RWPE1 (cell line): ENCODE data around the gene KARS1.

Experiments
- CTCF ChIA-PET: fragments of 350-600 bp; sonication (Branson Sonifier 250); formaldehyde crosslinking; extraction: SDS; loops from one replicate; lab custom pipeline; 2021; lab: Yijun Ruan, JAX
- POLR2A ChIA-PET: fragments of 400-600 bp; formaldehyde crosslinking; extraction: SDS; loops from one replicate; lab custom pipeline; 2020; ENCODE audit warnings: antibody characterized with exemption; ENCODE audit not compliant: low non-redundant PET; lab: Yijun Ruan, JAX
- DNase-seq: peaks from one replicate; pipeline ENCODE4 v3.0.0; 2012; ENCODE audit warnings: low spot score
- H3K27ac ChIP-seq: fragments of 450-650 bp; 2 replicates; pipeline ENCODE4 v1.5.1; 2017
- CTCF ChIP-seq: fragments of 450-650 bp; conservative IDR thresholded peaks from 2 replicates; pipeline ENCODE4 v1.5.1; 2017; ENCODE audit warnings: low read depth, mild to moderate bottlenecking

The KARS1 gene

GRCh38 chr16:75579281-75579834 is 68.1 kb downstream of the KARS1 start:
- ChIA-PET CTCF (interaction anchor here (0.5 kb wide), 1 partner anchor 63 kb away, joined by 3 read pairs; no protein-coding TSS in a partner anchor), POLR2A (no interaction called here)
- no peak overlapping the region for H3K27ac ChIP-seq
- DNase-seq = no peak
- TF ChIP-seq CTCF = no peak

- TF ChIP-seq CTCF = no peak
- CTCF ChIA-PET = no interaction called here
- DNase-seq = no peak
- no peak overlapping the region for H3K27ac ChIP-seq
- POLR2A ChIA-PET = no interaction called here
These were observed 68.7 kb downstream of the KARS1 start for GRCh38 chr16:75578725-75579124.

- no peak for TF ChIP-seq CTCF
- ChIA-PET CTCF (no interaction called here), POLR2A (no interaction called here)
- DNase-seq = no peak
- H3K27ac ChIP-seq = no peak overlapping the region
These were observed 69.3 kb downstream of the KARS1 start for GRCh38 chr16:75578212-75578611.
